Natural killer cell (primary cell): Measurements from ENCODE around the gene SPTLC1. TPM values are rescaled to one million over a fixed set of nuclear protein-coding genes. Genes with fewer than 3 reads are reported as not detected.

ENCODE experiments used
- ATAC-seq, 3 donors: fragments of 150-1000 bp in 2 of 3; fragments of 200-7000 bp in 1 of 3; cut with Tn5 transposase; 1 replicate in 1 of 3; 2 replicates in 2 of 3; pipeline ENCODE4 v1.10.0; 2021; ENCODE audit warnings: mild to moderate bottlenecking in 2 of 3, moderate library complexity in 2 of 3
- DNase-seq, 2 donors: peaks; one replicate each; pipeline versions ENCODE4 v3.0.0 to v3.0.0-alpha.2; 2013 to 2021; ENCODE audit warnings: mixed read lengths in 1 of 2
- H3K27ac ChIP-seq: one replicate; pipeline ENCODE4 v1.5.1; 2013; ENCODE audit warnings: mild to moderate bottlenecking, low read length
- H3K27me3 ChIP-seq: one replicate; pipeline ENCODE4 v1.6.1; 2013; ENCODE audit warnings: low read length; ENCODE audit not compliant: control insufficient read depth, insufficient read depth
- H3K36me3 ChIP-seq: one replicate; pipeline ENCODE4 v1.6.1; 2013; ENCODE audit warnings: low read length; ENCODE audit not compliant: control insufficient read depth, insufficient read depth
- H3K4me1 ChIP-seq: one replicate; pipeline ENCODE4 v1.6.1; 2013; ENCODE audit warnings: low read length; ENCODE audit not compliant: control insufficient read depth, insufficient read depth
- H3K4me3 ChIP-seq: one replicate; pipeline ENCODE4 v1.5.1; 2013; ENCODE audit warnings: low read length
- H3K9me3 ChIP-seq: one replicate; pipeline ENCODE4 v1.6.1; 2013; ENCODE audit warnings: low read length; ENCODE audit not compliant: control insufficient read depth, insufficient read depth
- H3K27ac Mint-ChIP-seq, 2 donors: one replicate each; pipeline ENCODE4 v1.8.0; 2022; ENCODE audit warnings: mild to moderate bottlenecking in 2 of 2, mixed read lengths in 2 of 2, moderate library complexity in 1 of 2
- H3K27me3 Mint-ChIP-seq, 2 donors: one replicate each; pipeline ENCODE4 v1.8.0; 2022; ENCODE audit warnings: low read depth in 2 of 2, mixed read lengths in 2 of 2
- H3K36me3 Mint-ChIP-seq: one replicate; pipeline ENCODE4 v1.8.0; 2022; ENCODE audit warnings: mixed read lengths
- H3K4me1 Mint-ChIP-seq, 2 donors: one replicate each; pipeline ENCODE4 v1.8.0; 2022; ENCODE audit warnings: mixed read lengths in 2 of 2
- H3K4me3 Mint-ChIP-seq: one replicate; pipeline ENCODE4 v1.8.0; 2022; ENCODE audit warnings: mild to moderate bottlenecking, moderate library complexity, mixed read lengths
- H3K9me3 Mint-ChIP-seq, 2 donors: one replicate each; pipeline ENCODE4 v1.8.0; 2022; ENCODE audit warnings: mixed read lengths in 2 of 2
- WGBS: methylation state at CpG from one replicate; pipeline ENCODE4 v1.1.7; 2013; ENCODE audit warnings: missing lambda C conversion rate; ENCODE audit not compliant: insufficient coverage; 5-methylcytosine and 5-hydroxymethylcytosine counted together
- intact Hi-C: fragments of 100-400 bp; cut with micrococcal nuclease; formaldehyde crosslinking; loops from one replicate; pipeline ENCODE4 v1.14.2; 2022
- total RNA-seq, 4 donors: library from RNA; stranded (reverse); fragments of 120-200 nt in 1 of 4; gene quantifications; one replicate each; pipeline versions ENCODE4 v1.2.3 to v1.2.4, GENCODE V29; 2013 to 2022
- TF ChIP-seq, protein P1 (sequence below): fragments of 200-600 bp; IDR thresholded peaks from one replicate; pipeline ENCODE4 v1.8.0; 2022; ENCODE audit warnings: antibody characterized with exemption

Gene SPTLC1
- total RNA-seq, 3 donors from 2014 or later (not counting 1 experiment from before 2014, with no cell fraction given), result 45.6 to 59.3 (median 47.8) TPM

DNA sequence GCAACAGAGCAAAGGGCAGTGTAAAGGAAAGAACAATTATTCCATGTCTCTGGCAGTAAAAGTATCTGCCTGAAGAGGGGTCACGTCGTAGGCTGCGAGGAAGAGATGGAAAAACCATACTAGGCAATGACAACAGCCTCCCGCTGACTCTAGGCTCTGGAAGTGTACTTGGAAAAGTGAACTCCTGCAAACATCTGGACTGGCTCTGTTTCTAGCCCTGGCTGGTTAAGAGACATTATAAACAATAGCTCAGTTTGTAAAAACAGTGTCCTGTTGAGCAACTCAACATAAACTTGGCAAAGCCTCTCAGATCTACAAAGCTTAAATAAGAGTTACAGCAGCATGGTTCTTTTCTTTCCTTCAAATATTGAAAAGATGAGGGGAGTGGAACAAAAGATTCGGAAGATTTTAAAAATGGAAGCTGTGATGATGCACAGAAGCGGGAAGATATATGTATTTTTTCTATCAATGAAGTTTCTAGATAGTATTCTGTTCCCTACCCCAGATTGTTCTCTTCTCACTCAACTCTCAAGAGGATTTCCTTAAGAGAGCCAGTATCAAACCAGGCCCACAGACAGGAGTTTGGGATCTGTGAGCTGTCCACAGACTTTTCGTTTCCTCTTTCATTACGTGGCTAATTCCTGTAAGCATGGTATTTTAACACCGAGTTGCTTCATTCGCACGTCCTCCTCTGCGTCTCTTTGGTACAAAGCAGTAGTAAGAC lies 79.4 kb downstream of the SPTLC1 start:
- no peaks in the 10 kb centered on the region for H3K27me3 ChIP-seq
- no peaks in the 10 kb centered on the region for H3K9me3 Mint-ChIP-seq
- no peak for DNase-seq
- H3K4me1 Mint-ChIP-seq, result peaks cover 5% of the 10 kb centered on the region in 2 donors
- ATAC-seq, result no peak
- H3K9me3 ChIP-seq, result no peaks in the 10 kb centered on the region
- 98% methylated on average over 10 of the region's 12 CpGs for WGBS
- intact Hi-C loops, result no loop called here
- peaks cover 39% of the 10 kb centered on the region for H3K36me3 ChIP-seq
- H3K36me3 Mint-ChIP-seq, result peaks cover 24% of the 10 kb centered on the region
- H3K27ac ChIP-seq, result no peak overlapping the region
- H3K27me3 Mint-ChIP-seq, result no peaks in the 10 kb centered on the region
- H3K27ac Mint-ChIP-seq, result no peak overlapping the region
- H3K4me1 ChIP-seq, result no peaks in the 10 kb centered on the region
- TF ChIP-seq, protein P1, sequence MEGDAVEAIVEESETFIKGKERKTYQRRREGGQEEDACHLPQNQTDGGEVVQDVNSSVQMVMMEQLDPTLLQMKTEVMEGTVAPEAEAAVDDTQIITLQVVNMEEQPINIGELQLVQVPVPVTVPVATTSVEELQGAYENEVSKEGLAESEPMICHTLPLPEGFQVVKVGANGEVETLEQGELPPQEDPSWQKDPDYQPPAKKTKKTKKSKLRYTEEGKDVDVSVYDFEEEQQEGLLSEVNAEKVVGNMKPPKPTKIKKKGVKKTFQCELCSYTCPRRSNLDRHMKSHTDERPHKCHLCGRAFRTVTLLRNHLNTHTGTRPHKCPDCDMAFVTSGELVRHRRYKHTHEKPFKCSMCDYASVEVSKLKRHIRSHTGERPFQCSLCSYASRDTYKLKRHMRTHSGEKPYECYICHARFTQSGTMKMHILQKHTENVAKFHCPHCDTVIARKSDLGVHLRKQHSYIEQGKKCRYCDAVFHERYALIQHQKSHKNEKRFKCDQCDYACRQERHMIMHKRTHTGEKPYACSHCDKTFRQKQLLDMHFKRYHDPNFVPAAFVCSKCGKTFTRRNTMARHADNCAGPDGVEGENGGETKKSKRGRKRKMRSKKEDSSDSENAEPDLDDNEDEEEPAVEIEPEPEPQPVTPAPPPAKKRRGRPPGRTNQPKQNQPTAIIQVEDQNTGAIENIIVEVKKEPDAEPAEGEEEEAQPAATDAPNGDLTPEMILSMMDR, result no peak
- no peak overlapping the region for H3K4me3 Mint-ChIP-seq
- no peak overlapping the region for H3K4me3 ChIP-seq

DNA sequence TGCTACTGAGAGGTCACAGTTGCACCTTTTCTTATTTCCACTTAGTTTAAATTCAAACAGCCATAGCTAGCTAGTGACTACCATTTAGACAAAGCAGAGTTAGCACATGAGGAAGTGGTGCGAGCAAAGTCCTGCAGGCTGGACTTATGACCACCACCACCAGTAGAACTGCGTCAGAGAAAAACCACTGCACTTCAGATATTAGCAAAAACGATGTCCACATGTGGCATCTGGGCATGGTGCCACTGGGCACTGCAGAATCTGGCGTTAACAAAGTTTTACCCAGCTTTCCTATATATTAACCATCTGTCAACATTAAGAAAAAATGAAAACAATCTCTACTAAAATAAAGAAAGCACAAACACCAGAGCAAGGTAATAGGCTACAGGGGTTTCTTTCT lies 80.1 kb downstream of the SPTLC1 start:
- Histone ChIP-seq H3K27ac (no peak overlapping the region), H3K4me1 (no peaks in the 10 kb centered on the region), H3K9me3 (no peaks in the 10 kb centered on the region), H3K36me3 (peaks cover 39% of the 10 kb centered on the region), H3K4me3 (no peak overlapping the region), H3K27me3 (no peaks in the 10 kb centered on the region)
- TF ChIP-seq, protein P1, result no peak
- peaks cover 24% of the 10 kb centered on the region for H3K36me3 Mint-ChIP-seq
- H3K4me1 Mint-ChIP-seq, result peaks cover 5% of the 10 kb centered on the region in 2 donors
- ATAC-seq, result no peak
- H3K4me3 Mint-ChIP-seq, result no peak overlapping the region
- no peaks in the 10 kb centered on the region for H3K27me3 Mint-ChIP-seq
- intact Hi-C loops, result no loop called here
- WGBS, result 97% methylated on average over 4 of the region's 4 CpGs
- no peaks in the 10 kb centered on the region for H3K9me3 Mint-ChIP-seq
- no peak for DNase-seq
- no peak overlapping the region for H3K27ac Mint-ChIP-seq

DNA sequence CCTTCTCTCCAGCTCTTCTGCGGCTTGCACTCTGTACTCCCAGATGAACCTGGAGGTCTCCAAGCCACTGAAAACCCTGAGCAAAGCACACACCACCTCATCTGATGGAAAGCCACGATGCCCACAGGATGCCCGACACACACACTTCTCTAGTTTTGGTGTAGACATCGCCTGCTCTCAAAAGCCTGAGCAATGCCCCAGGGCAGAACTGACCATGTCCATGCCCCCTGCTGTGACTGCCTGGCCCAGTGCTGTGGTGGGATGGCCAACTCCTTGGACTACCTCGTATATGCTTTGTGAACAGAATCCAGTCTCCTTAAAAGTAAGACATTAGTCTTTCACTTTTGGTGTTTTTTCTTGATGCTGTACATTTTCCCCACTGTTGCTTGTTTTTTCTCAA lies 81.2 kb downstream of the SPTLC1 start:
- Mint-ChIP-seq H3K4me3 (no peak overlapping the region), H3K27me3 (no peaks in the 10 kb centered on the region), H3K4me1 (no peaks in the 10 kb centered on the region), H3K36me3 (peaks cover 24% of the 10 kb centered on the region), H3K9me3 (no peaks in the 10 kb centered on the region), H3K27ac (no peak overlapping the region)
- 96% methylated on average over 5 of the region's 5 CpGs for WGBS
- ATAC-seq, result no peak
- TF ChIP-seq, protein P1, result no peak
- no peaks in the 10 kb centered on the region for H3K4me1 ChIP-seq
- DNase-seq, result no peak
- no peak overlapping the region for H3K4me3 ChIP-seq
- no peak overlapping the region for H3K27ac ChIP-seq
- no peaks in the 10 kb centered on the region for H3K9me3 ChIP-seq
- H3K27me3 ChIP-seq, result no peaks in the 10 kb centered on the region
- peaks cover 39% of the 10 kb centered on the region for H3K36me3 ChIP-seq
- intact Hi-C loops, result no loop called here

DNA sequence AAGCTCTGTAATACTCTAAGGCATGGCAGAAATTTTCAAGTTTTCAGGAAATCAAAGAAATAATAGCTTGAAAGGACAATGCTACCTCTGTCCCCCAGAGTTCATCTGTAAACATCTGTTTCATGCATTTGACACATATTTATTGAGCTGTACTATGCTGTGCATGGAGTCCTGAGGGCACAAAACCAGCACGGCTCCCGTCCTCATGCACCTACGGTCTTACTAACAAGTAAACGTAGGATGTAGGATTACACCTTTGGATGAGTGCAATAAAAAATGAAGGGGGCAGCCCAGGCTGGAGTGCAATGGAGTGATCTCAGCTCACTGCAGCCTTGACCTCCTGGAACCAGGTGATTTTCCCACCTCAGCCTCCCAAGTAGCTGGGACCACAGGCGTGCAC lies 81.9 kb downstream of the SPTLC1 start:
- no peaks in the 10 kb centered on the region for H3K4me1 Mint-ChIP-seq
- no peak for ATAC-seq
- 100% methylated on average over 5 of the region's 5 CpGs for WGBS

More for the DNA sequence above, 81.9 kb downstream of the SPTLC1 start:
- H3K36me3 ChIP-seq, result peaks cover 39% of the 10 kb centered on the region
- TF ChIP-seq, protein P1, result no peak
- no peak overlapping the region for H3K27ac Mint-ChIP-seq
- no peak overlapping the region for H3K27ac ChIP-seq
- H3K27me3 ChIP-seq, result no peaks in the 10 kb centered on the region
- H3K9me3 Mint-ChIP-seq, result no peaks in the 10 kb centered on the region
- no peaks in the 10 kb centered on the region for H3K27me3 Mint-ChIP-seq
- DNase-seq, result no peak
- no peaks in the 10 kb centered on the region for H3K9me3 ChIP-seq
- H3K4me3 Mint-ChIP-seq, result no peak overlapping the region
- H3K4me1 ChIP-seq, result no peaks in the 10 kb centered on the region
- H3K36me3 Mint-ChIP-seq, result peaks cover 21% of the 10 kb centered on the region
- intact Hi-C loops, result no loop called here
- H3K4me3 ChIP-seq, result no peak overlapping the region
